Thoracic aorta (tissue), 2 donors: Measurements from ENCODE around the gene WDFY1. TPM values are rescaled to one million over a fixed set of nuclear protein-coding genes. Genes with fewer than 3 reads are reported as not detected.

Experiments
- ATAC-seq: fragments of 150-250 bp; one replicate; pipeline ENCODE4 v1.8.0; 2017; ENCODE audit warnings: low read depth; ENCODE audit not compliant: insufficient number of reproducible peaks, low FRiP score
- DNase-seq: peaks from one replicate; pipeline ENCODE4 v3.0.0-alpha.2; 2020; ENCODE audit warnings: low spot score
- H3K27ac ChIP-seq, 2 donors: fragments of 200-600 bp; sonication (generic); 1 replicate in 1 of 2; 2 replicates in 1 of 2; pipeline ENCODE4 v1.5.1; 2016; ENCODE audit warnings: mild to moderate bottlenecking in 2 of 2, moderate library complexity in 2 of 2
- H3K27me3 ChIP-seq: fragments of 200-600 bp; sonication (generic); replicated peaks from 2 replicates; pipeline ENCODE4 v1.6.0; 2016; ENCODE audit warnings: mild to moderate bottlenecking; ENCODE audit not compliant: insufficient read depth
- H3K36me3 ChIP-seq: fragments of 200-600 bp; sonication (generic); one replicate; pipeline ENCODE4 v1.5.1; 2016
- H3K4me1 ChIP-seq, 2 donors: fragments of 200-600 bp; sonication (generic); 1 replicate in 1 of 2; 2 replicates in 1 of 2; pipeline versions ENCODE4 v1.5.1 to v1.6.0; 2016; ENCODE audit warnings: low read depth in 2 of 2, mild to moderate bottlenecking in 1 of 2; ENCODE audit not compliant: control insufficient read depth in 1 of 2
- H3K4me3 ChIP-seq: fragments of 200-600 bp; sonication (generic); 2 replicates; pipeline ENCODE4 v1.5.1; 2016; ENCODE audit warnings: mild to moderate bottlenecking
- H3K9me3 ChIP-seq: fragments of 200-600 bp; sonication (generic); 2 replicates; pipeline ENCODE4 v1.5.1; 2016
- CTCF ChIP-seq: fragments of 200-600 bp; sonication (generic); IDR thresholded peaks from one replicate; pipeline ENCODE4 v1.5.1; 2019; ENCODE audit warnings: antibody characterized with exemption
- total RNA-seq, 2 donors: library from RNA; depleted of rRNA; stranded (reverse); fragments of >200 nt; gene quantifications; one replicate each; pipeline versions ENCODE4 v1.1.0 to v1.2.3, GENCODE V29; 2016

The WDFY1 gene
- total RNA-seq, 2 donors from 2014 or later: 51.4 to 64.0 TPM

DNA sequence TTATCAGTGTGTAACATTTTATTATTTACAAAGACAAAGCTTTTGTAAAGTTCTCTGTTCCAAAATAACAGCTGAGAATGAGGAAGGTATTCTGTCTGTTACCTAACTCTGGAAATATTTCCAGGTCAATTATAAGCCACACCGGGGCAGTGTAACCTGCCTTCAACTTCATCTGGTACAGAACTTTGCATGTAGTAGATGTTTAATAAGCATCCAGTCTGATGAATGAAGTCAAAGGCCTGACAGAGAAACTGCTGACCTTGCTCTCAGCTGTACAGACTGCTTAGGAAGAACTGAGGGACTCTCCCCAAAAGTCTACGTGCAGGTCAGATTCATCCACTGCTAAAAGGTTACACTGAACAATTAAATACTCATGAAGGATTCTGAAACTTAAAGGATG lies 43.3 kb downstream of the WDFY1 start:
- peaks cover 23% of the 10 kb centered on the region for H3K36me3 ChIP-seq
- H3K9me3 ChIP-seq: no peaks in the 10 kb centered on the region
- no peak overlapping the region for H3K4me3 ChIP-seq
- DNase-seq (no peak), ATAC-seq (no peak)
- TF ChIP-seq CTCF: no peak
- no peaks in the 10 kb centered on the region for H3K4me1 ChIP-seq
- H3K27ac ChIP-seq: no peak overlapping the region
- H3K27me3 ChIP-seq: no peaks in the 10 kb centered on the region

GRCh38 chr2:223901311-223901710 lies 43.8 kb downstream of the WDFY1 start:
- no peak for TF ChIP-seq CTCF
- Histone ChIP-seq H3K4me1 (no peaks in the 10 kb centered on the region), H3K4me3 (no peak overlapping the region), H3K27ac (no peak overlapping the region), H3K9me3 (no peaks in the 10 kb centered on the region), H3K27me3 (no peaks in the 10 kb centered on the region), H3K36me3 (peaks cover 23% of the 10 kb centered on the region)
- no peak for DNase-seq
- no peak for ATAC-seq

DNA sequence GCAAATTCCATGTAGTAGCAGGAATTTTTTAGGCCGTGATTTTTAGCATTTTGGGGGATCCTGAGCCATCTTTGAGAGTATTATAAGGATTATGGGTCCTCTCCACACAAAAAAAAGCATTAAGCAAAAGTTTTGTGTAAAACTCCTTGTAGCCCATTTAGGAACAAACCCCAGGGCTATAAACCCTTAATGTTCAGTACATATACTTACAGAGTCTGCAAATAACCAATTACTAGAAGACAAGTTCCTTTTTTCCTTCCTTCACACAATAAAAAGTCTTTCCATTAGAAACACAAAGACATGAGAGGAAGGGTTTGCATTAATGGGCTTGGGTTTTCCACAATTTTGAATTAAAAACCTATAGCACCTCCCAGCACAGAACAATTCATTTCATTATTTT lies 44.6 kb downstream of the WDFY1 start:
- DNase-seq: no peak
- no peaks in the 10 kb centered on the region for H3K27me3 ChIP-seq
- H3K4me1 ChIP-seq: no peaks in the 10 kb centered on the region
- peaks cover 26% of the 10 kb centered on the region for H3K36me3 ChIP-seq
- no peaks in the 10 kb centered on the region for H3K9me3 ChIP-seq
- ATAC-seq: no peak
- no peak for TF ChIP-seq CTCF
- no peak overlapping the region for H3K4me3 ChIP-seq
- H3K27ac ChIP-seq: no peak overlapping the region

DNA sequence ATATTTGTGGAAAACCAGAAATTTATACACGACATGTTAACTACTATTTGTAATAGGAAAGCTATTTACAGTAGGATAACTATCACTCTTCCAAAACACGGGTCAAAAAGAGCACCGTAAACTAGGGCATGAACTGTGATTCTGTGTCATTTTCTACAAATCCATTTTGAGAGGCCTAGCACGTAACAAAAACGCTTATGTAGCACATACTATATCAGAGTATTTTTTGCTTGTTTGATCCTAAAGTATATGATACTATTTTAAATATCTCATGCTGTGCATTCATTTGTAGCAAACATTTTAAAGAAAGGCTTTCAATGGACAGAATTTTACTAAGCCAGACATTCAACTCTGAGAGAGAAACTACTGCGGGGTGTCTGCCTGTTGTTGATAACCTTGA lies 45.1 kb downstream of the WDFY1 start:
- H3K4me3 ChIP-seq: no peak overlapping the region
- no peak overlapping the region for H3K27ac ChIP-seq
- no peak for TF ChIP-seq CTCF
- no peak for ATAC-seq
- no peaks in the 10 kb centered on the region for H3K4me1 ChIP-seq
- peaks cover 30% of the 10 kb centered on the region for H3K36me3 ChIP-seq
- no peak for DNase-seq
- H3K9me3 ChIP-seq: no peaks in the 10 kb centered on the region
- H3K27me3 ChIP-seq: no peaks in the 10 kb centered on the region

DNA sequence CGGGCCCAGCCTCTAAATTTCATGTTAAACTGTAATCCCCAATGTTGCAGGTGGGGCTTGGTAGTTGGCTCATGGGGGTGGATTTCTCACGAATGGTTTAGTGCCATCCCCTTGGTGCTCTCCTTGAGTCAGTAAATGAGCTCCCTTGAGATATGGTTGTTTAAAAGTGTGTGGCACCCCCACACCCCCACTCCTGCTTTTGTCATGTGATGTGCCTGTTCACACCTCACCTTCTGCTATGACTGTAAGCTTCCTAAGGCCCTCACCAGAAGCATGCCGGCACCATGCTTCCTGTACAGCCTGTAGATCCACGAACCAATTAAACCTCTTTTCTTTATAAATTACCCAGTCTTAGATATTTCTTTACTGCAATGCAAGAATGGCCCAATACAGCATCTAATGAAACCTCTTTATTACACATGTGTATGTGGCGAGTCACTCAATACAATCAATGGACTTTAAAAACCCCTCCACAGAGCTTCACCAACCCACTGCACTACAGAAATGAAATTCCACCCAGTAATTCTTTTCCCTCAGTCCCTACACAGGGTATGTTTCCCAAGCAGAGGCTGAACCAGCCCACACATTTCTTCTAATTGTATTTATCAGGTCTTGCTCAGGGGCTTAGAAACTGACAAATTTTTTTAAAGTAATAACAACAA lies 47.3 kb downstream of the WDFY1 start:
- DNase-seq (no peak), ATAC-seq (no peak)
- Histone ChIP-seq H3K27me3 (no peaks in the 10 kb centered on the region), H3K4me3 (no peak overlapping the region), H3K4me1 (no peaks in the 10 kb centered on the region), H3K36me3 (peaks cover 36% of the 10 kb centered on the region), H3K27ac (no peak overlapping the region), H3K9me3 (no peaks in the 10 kb centered on the region)
- no peak for TF ChIP-seq CTCF
